CD4-positive, alpha-beta T cell treated with Interleukin-15 for 4 hours (primary cell): ENCODE data around the gene TDO2.
"Not testable (repeated sequence)": the region's sequence is repeated elsewhere in the genome, so short reads cannot be mapped to it uniquely, and the experiment has no call there.

Experiments used
- DNase-seq: peaks from one replicate; pipeline ENCODE4 v3.0.0-alpha.2; 2020; ENCODE audit warnings: low spot score

The TDO2 gene

DNA sequence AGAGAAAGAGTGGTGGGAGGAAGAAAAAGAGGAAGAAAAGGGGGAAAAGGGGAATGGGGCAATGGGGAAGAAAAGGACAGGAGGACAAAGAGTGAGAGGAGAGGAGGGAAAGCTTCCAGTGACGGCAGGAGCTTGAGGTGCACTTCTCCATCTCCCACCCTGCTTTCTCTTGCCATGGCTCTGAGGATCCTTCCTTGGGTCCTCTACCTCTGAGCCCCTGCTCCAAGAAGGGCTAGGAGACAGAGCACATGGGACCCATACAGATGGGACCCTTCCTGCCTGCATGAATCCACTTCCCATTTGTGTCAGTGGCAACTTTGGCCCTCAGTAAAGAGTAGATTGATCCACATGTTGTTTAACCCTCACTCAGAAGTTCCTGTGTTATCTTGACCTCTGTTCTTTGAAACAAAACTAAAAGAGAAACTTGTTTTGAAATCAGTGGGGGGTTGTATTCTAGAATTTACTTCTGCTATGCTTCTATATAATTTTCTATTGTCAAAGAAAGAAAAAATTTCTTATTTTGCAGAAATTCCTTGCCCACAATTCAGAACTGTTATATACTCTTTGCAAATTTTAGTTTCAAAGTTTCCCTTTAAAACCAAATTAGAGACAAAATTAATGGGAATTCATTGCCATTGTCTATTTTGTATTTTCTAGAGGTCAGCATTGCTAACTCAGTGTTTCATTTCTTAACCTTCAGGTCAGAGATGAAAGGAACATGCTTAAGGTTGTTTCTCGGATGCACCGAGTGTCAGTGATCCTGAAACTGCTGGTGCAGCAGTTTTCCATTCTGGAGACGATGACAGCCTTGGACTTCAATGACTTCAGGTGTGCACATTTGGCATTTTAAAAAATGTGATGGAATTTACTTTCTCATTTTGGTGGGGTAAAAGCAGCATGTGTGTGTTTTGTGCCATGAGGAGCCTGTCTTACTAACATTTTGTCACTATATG lies 5.0 kb downstream of the TDO2 start:
- DNase-seq: no peak

DNA sequence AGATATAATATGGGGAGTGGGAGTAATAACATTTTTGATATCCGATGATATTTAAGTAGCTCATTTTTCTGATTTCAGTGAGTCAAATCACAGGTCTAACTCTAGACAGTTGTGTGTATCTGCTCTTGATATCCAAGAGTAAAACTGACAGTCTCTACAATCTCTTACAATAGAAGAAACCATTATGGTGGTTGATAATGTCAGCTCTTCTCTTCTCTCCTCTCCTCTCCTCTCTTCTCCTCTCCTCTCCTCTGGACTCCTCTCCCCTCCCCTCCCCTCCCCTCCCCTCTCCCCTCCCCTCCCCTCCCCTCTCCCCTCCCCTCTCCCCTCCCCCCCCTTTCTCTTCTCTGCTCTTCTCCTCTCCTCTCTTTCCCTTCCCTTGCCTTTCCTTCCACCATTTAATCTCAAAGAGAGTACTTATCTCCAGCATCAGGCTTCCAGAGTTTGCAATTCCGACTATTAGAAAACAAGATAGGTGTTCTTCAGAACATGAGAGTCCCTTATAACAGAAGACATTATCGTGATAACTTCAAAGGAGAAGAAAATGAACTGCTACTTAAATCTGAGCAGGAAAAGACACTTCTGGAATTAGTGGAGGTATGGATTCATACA lies 6.2 kb downstream of the TDO2 start:
- DNase-seq: no peak

DNA sequence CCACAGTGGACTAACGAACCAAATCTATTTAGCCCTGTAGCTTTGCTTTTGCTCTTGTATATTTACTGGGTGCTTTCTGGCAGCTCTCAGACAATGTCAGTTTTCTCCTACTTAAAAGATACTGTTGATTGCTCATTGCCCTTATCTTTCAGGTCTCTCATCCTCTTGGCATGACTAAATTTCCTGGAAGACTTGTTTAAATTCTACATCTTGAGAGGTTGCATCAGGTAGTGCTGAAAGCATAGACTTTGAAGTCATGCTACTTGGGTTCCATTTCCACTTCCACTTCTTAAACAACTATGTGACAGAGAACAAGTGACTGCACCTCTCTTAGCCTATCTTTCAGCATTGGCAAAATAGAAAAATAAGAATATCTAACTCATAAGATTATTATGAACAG lies 8.4 kb downstream of the TDO2 start:
- no peak for DNase-seq

DNA sequence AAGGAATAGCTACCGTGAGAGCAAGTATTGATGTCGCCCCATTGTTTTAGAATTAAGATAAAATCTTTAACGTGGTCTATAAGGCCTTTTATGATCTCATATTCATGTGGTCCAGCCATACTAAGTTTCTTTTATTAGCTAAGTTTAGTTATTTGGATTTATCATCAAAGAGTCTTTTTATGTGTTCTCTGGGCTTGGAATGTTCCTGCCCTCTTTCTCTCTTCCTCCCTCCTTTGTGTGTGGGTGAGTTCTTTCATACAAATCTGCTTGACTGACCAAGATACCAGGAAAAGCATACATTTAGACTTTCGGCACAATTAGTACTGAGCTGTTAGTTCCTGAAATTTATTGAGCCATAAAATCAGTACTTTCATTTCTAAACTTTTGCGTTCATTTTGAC lies 11.3 kb downstream of the TDO2 start:
- no peak for DNase-seq

DNA sequence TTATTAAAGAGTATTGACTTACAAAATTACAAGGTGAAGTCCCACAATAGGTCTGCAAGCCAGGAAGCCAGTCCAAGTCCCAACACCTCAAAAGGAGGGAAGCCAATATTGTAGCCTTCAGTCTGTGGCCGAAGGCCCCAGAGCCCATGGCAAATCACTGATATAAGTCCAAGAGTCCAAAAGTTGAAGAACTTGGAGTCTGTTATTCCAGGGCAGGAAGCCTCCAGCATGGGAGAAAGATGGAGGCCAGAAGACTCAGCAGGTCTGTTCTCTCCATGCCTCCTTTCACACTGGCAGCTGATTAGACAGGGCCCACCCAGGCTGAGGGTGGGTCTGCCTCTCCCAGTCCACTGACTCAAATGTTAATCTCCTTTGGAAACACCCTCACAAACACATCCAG lies 18.1 kb downstream of the TDO2 start:
- no peak for DNase-seq

DNA sequence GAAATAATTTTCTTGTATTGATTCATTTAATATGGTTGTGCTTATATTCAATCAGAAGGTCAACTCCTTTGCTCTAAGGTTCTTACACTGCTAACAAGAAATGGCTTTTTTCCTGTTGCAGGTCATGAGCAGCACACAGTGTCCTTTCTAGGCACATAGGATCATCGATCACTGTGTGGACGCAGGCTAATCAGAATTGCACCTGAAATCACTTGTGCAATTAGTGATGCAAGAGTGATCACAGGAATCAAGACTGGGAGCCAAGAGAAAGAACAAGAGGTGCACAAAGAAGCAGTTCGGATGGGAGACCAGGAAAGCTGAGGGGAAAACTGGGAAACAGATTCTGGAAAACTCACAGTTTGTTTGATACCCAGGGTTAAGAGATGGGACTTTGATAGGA lies 21.1 kb downstream of the TDO2 start:
- no peak for DNase-seq

DNA sequence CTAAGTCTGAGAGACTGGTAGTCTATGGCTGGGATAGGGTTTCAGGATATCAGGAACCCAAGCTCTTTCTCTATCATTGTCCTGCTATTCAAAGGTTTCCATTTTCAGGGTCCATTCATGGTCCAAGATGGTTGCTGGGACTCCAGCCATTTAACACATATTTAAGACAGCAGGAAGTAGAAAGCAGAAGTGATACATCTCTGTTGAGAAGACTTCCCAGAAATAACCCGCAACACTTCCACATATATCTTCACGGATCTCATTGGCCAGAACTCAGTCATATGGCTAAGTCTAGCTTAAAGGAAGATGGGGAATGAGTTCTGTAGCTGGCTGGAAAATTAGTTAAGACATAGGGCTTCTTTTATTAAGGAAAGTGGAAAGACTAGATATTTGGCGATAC lies 26.3 kb downstream of the TDO2 start:
- no peak for DNase-seq

DNA sequence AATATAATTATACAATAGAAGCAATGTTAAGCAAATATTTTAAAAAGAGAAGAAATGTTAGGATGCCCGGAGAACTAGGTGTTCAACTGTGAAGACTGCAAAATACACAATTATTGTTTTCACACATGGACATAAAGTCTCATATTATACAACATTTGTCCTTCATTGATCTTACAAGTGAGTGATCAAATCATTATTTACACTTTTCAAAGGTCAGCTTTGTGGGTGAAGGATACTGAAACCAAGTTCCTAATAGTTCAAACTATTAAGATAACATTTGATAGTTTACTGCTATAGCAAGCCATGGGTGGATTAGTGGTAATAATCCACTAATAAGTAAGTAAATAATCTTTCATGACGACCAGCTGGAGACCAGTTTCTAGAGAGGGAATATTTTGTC lies 26.8 kb downstream of the TDO2 start:
- DNase-seq: no peak

DNA sequence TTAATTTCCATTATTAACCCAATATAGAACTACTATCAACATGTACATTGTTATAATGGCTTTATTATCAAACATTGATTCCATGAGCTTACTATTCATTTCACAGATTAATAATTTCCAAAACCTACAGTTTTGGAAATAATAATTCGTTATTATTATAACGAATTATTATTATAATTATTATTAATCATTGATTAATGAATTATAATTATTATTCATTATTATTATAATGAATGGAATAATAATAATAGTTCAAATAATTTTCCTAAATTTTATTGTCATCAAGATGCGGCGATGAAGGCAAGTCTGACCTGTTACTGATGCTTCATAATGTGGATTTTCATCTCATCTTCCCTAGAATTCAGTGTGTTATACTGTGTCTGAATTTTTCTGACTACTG lies 28.1 kb downstream of the TDO2 start:
- DNase-seq: no peak

DNA sequence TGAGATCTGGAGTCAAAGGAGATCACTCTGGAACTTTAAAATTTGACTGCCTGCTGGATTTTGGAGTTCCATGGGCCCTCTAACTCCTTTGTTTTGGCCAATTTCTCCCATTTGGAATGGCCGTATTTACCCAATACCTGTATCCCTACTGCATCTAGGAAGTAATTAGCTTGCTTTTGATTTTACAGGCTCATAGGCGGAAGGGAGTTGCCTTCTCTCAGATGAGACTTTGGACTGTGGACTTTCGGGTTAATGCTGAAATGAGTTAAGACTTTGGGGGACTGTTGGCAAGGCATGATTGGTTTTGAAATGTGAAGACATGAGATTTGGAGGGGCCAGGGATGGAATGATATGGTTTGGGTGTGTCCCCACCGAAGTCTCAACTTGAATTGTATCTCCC lies 31.1 kb downstream of the TDO2 start:
- DNase-seq: not testable (repeated sequence)

DNA sequence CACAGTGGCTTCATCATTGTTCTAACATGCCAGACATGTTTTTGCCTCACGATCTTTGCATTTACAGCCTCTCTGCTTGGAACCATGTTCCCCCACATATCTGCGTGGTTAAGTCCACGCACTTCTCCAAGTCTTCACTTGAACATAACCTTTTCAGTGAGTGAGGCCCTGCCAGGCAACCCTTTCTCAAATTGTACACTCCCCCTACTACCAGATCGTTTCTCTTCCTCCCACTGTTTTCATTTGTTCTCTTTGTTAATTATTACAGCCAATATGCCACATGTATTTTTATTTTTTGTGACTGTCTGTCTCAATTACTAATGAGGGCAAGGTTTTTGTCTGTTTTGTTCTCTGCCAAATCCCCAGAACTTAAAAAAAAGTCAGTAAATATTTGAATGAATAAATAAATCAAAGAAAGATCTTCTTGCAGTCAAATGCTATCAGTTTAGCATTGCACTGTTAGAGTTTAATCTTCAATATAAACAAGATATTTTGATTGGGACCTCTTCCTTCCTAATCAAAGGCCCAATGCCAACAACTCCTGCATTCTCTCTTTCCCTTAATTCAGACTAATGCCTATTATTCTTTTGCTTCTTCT lies 32.0 kb downstream of the TDO2 start:
- DNase-seq: no peak

DNA sequence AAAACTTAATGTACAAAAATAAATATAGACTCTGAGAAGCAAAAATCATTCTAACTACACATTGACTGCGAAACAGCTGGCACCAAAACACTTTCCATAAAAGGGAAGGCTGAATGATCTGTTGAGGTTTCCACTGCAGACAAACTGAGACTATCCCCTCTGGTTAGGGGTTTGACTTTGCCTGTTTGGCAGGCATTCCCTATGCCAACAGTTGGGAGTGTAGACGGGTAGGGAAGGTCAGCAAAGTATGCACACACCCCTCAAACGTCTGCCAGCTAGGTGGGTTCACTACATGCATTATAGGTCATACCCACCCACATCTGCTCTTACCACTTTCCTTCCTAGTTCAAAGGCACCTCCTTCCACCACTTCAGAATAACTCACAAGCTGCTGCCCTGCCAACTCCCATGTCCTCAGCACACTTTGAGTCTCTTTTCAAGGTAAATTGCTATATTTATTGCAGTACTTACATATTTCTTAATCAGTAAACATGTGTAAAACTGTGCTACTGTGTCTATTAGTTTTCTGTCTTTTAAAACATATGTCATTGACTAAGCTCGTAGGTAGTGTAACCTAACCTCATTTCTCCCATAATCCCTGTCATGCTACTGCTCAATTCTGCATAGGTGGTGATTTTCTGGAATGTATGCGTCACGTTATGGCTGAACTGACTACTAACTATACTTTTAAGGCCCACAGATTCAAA lies 37.7 kb downstream of the TDO2 start:
- no peak for DNase-seq

DNA sequence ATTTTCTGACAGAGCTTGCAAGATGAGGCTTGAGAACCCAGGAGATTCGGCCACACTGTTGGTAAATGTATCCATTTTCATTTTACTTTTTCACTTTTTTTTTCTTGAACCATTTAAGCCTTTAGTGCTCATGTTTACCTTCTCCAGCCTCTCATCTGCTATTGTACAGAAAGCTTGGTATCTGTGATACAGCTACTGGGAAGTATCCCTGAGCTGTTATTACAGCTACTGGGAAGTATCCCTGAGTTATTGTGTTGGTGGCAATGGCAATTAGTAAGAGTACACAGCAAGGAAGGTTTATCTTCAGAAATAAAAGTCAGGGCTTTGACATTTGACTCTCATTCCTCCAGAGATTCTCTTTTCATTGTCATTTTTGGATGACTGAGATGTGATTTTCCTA lies 38.3 kb downstream of the TDO2 start:
- DNase-seq: no peak

DNA sequence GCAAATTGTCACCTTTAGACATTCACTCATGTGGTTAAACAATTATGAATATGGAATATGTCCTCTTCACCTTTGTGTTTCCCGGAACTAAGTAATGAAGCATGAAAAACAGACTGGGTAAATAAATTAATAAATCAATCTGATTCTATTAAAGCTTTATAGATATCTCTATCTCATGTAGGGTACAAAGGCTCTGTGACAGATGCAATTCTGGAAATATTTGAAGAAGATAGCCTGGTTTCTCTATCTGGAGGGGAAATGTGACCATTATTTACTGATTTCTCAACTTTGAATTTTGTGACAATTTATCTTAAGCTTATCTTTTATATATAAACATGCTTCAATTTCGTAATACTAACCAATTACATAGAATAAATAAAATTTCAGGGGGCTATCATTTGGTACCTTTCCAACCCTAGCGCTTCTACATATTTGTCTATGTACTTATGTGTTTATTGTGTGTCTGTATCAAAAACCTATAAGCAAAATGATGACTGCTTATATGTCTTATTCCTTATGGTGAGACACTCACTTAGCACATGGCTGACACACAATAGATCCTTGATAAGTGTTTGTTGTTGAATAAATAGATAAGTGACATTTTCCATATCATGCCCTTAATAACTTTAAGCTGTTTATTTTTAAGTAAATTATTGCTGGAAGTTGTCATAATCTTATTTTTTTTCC lies 40.3 kb downstream of the TDO2 start:
- no peak for DNase-seq

DNA sequence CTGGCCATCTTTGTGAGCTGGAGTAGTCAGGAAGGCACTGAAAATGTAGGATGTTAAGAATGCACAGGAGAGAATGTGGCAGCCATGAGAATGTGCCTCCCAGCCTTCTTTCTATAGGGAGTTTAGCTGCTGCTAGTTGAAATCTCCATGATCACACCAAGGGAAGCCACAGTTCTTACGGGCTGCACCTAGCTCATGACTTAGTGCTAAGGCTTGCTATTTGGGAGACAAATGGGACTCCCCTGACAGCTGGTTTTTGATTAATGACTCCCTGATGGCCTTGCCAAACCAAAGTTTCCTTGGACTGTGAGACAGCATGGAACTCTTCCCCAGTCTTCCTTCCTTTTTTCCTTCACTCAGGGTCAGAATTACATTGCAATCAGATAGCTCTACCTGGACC lies 41.0 kb downstream of the TDO2 start:
- DNase-seq: no peak

DNA sequence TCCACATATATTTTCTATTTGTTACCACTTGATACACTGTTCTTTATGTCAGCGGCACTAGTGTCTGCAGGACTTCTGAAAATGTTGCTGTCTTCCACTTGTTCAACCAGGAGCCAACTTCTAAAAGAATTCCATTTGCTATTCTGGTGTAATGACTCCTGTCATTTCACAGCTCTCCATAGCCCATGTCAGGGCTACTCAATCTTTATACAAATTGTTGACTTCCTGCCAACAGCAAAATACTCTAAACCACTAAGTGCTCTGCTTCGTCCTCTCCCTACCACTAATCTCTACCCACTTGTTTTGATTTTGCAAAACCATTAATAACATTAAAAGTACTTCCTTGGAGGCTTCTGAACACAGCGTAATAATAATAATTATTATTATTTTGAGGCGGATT lies 43.0 kb downstream of the TDO2 start:
- no peak for DNase-seq

DNA sequence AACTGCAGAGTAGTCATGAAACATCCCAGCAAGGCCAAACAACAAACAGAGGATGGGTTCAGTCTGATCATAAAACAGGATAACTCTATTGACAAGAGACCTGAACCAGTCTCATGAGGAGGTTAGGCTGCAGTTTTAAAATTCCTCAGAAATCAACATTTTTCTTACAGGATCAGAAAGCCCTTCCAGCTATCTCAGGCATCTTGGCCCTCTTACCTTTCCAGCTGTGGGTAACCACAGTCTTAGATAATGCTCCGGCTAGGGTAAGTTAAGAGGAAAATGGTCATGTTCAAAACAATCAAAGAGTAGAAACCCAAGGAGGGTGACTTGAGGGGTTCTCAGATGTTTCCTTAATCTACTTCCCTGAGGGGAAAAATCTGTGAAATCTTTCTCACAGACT lies 45.0 kb downstream of the TDO2 start:
- DNase-seq: no peak

DNA sequence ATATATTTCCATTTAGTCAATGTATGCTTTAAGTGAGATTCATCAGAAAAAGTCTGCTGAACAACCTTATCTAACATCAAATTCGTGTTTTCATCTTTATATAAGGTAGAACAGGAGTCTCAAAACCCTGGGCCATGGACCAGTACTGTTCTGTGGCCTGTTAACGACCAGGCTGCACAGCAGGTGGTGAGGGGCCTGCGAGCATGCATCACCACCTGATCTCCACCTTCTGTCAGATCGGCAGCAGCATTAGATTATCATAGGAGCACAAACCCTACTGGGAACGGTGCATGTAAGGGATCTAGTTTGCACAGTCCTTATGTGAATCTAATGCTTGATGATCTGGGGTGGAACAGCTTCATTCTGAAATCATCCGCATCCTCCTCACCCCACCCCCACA lies 47.0 kb downstream of the TDO2 start:
- DNase-seq: no peak

DNA sequence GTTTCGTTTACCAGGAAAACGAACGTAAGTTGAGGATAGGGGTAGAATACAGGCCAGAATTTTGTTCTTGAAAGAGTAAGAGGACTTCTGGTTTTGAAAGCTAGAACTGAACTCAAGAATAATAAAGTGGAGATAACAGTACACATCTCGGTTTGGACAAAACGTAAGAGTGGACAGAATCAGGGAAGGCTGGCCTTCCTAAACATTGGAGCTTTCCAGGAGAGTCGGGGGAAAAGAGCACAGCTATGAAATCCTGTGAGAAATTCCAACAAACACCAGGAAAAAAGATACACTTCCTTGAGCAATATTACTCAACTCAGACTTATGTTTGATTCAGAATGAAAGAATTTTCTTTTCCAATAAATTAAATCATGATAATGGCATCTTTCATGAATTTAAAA lies 49.0 kb downstream of the TDO2 start:
- no peak for DNase-seq

DNA sequence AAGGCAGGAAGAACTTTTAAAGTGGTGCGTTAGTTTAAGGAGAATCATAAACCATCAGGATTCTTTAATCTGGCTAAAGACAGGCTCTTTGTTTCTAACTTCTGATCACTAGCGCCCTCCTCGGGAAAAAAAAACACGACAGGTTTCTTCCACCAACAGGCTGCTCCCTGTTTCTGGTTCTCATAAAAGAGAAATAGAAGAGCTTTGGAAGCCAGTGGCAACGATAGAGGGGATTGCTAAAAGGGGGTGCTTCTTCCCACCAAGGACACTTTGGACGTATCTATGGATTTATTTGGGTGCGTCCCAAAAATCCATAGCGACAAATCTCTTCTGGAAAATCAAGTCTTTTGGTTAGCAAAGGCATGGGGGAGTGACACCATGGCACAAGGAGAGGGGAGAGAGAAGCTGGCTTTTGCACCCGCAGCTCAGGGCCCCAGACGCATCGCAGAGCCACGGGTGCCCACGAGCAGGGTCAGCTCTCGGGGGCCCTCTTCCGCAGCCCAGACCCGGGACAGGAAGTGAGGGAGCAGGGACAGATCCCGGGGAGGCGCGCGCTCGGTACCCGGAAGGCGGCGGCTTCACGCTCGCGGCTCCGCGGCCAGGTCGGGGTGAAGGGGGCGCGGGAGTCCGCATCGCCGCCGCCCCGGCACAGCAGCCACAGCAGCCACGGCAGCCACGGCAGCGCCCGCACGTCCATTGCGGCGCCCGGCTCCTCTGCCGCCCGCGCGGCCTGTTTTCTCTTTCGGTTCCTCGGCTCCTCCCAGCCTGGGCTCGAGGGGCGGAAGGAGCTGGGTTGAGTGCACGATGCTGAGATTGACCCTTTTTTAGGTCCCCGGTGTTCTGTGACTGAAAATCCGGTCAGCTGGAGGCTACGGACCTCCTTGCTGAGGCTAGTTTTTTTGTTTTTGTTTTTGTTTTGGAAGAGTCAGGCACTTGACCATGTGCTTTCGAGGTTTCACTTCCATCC lies 49.9 kb downstream of the TDO2 start, which contains the start of gene CTSO:
Gene CTSO (minus strand): TSS at position 716 of the 967 bp plus-strand sequence. CDS start 19 bp downstream, at position 697.
- DNase-seq: peak; percentile 69
